Ovary (tissue), 3 donors: Measurements from ENCODE around the gene SDF4.

ENCODE experiments used
- POLR2A ChIP-seq: fragments of 450-650 bp; IDR thresholded peaks from one replicate; pipeline ENCODE4 v1.6.1; 2017; ENCODE audit warnings: antibody characterized with exemption, mild to moderate bottlenecking, moderate library complexity
- TF ChIP-seq, protein P1 (sequence below), 3 donors: fragments of 450-650 bp in 2 of 3; fragments of 200-600 bp in 1 of 3; IDR thresholded peaks; one replicate each; pipeline versions ENCODE4 v1.5.1 to v1.8.0; 2016 to 2022; ENCODE audit warnings: antibody characterized with exemption in 3 of 3, mild to moderate bottlenecking in 1 of 3
- donor health status: DM: no; HTN: no; CAD: no.

DNA sequence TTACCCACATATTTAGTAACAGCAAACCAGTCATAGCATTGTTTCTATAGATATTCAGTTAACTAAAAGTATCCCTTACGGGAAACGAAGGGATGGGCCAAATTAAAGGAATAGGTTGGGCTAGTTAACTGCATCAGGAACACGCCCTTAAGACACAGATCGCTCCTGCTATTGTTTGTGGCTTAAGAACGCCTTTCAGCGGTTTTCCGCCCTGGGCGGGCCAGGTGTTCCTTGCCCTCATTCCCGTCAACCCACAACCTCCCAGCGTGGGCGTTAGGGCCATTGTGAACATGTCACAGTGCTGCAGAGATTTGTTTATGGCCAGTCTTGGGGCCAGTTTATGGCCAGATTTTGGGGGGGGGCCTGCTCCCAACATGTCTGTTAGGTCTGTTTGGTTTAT is 40.1 kb downstream of the SDF4 start:
- TF ChIP-seq, protein P1, sequence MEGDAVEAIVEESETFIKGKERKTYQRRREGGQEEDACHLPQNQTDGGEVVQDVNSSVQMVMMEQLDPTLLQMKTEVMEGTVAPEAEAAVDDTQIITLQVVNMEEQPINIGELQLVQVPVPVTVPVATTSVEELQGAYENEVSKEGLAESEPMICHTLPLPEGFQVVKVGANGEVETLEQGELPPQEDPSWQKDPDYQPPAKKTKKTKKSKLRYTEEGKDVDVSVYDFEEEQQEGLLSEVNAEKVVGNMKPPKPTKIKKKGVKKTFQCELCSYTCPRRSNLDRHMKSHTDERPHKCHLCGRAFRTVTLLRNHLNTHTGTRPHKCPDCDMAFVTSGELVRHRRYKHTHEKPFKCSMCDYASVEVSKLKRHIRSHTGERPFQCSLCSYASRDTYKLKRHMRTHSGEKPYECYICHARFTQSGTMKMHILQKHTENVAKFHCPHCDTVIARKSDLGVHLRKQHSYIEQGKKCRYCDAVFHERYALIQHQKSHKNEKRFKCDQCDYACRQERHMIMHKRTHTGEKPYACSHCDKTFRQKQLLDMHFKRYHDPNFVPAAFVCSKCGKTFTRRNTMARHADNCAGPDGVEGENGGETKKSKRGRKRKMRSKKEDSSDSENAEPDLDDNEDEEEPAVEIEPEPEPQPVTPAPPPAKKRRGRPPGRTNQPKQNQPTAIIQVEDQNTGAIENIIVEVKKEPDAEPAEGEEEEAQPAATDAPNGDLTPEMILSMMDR (IDR thresholded peaks at IDR 0.05), result no peak
- no peak for TF ChIP-seq POLR2A
